SK-N-MC (cell line): ENCODE data around the gene GPRC5A.

ENCODE experiments used
- EZH2 ChIP-seq: fragments of 200-600 bp; sonication (generic); IDR thresholded peaks from one replicate; pipeline ENCODE4 v1.6.1; 2017; ENCODE audit warnings: antibody characterized with exemption
- POLR2AphosphoS5 ChIP-seq: IDR thresholded peaks from 2 replicates; pipeline ENCODE4 v1.6.1; 2012; ENCODE audit warnings: mild to moderate bottlenecking, low read depth, low read length, borderline replicate concordance

DNA sequence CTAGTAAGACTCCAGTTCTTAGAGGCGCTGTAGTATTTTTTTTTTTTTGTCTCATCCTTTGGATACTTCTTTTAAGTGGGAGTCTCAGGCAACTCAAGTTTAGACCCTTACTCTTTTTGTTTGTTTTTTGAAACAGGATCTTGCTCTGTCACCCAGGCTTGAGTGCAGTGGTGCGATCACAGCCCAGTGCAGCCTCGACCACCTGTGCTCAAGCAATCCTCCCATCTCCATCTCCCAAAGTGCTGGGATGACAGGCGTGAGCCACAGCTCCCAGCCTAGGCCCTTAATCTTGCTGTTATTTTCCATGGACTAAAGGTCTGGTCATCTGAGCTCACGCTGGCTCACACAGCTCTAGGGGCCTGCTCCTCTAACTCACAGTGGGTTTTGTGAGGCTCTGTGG is 21.3 kb downstream of the GPRC5A start:
- TF ChIP-seq EZH2 = no peak
- no peak for TF ChIP-seq POLR2AphosphoS5
